ENCODE measurements around the gene TTC38.
A peak's percentile ranks its signal among the peaks of the same experiment; 100 is the strongest.
"Not testable (repeated sequence)": the region's sequence is repeated elsewhere in the genome, so short reads cannot be mapped to it uniquely, and the experiment has no call there.

TTC38 gene

GRCh38 chr22:46247443-46247975, 20.3 kb upstream of the TTC38 start:
- Histone ChIP-seq H3K4me1 (ENCODE audit: control insufficient read depth, low read depth, low read length) (peaks cover 4% of the 10 kb centered on the region), H3K4me3 (ENCODE audit: low read length) (no peak overlapping the region), H3K27ac (ENCODE audit: low read length) (no peak overlapping the region), H3K9me3 (ENCODE audit: control insufficient read depth, low read depth, low read length) (no peaks in the 10 kb centered on the region), H3K27me3 (ENCODE audit: control insufficient read depth, insufficient read depth, low read length) (peaks cover 14% of the 10 kb centered on the region), H3K36me3 (ENCODE audit: control insufficient read depth, low read depth, low read length) (no peaks in the 10 kb centered on the region), H3K9ac (ENCODE audit: low read length) (no peak overlapping the region)

GRCh38 chr22:46250035-46250782, 17.6 kb upstream of the TTC38 start, which contains the start of gene CDPF1:
Gene CDPF1, minus strand, starts transcription at chr22:46250293. Its CDS starts 2,009 bp downstream, at chr22:46248284.
- peaks cover 4% of the 10 kb centered on the region for H3K4me1 ChIP-seq (ENCODE audit: control insufficient read depth, low read depth, low read length)
- no peaks in the 10 kb centered on the region for H3K9me3 ChIP-seq (ENCODE audit: control insufficient read depth, low read depth, low read length)
- H3K27ac ChIP-seq (ENCODE audit: low read length) = no peak within 1 kb of the TSS
- H3K9ac ChIP-seq (ENCODE audit: low read length) = peak within 1 kb of the TSS; percentile 50
- peaks cover 14% of the 10 kb centered on the region for H3K27me3 ChIP-seq (ENCODE audit: control insufficient read depth, insufficient read depth, low read length)
- H3K36me3 ChIP-seq (ENCODE audit: control insufficient read depth, low read depth, low read length) = no peaks in the 10 kb centered on the region
- peak within 1 kb of the TSS; percentile 69 for H3K4me3 ChIP-seq (ENCODE audit: low read length)

GRCh38 chr22:46250783-46251125, 17.1 kb upstream of the TTC38 start:
- peak overlapping the region; percentile 69 for H3K4me3 ChIP-seq (ENCODE audit: low read length)
- H3K9me3 ChIP-seq (ENCODE audit: control insufficient read depth, low read depth, low read length) = no peaks in the 10 kb centered on the region
- peaks cover 14% of the 10 kb centered on the region for H3K27me3 ChIP-seq (ENCODE audit: control insufficient read depth, insufficient read depth, low read length)
- H3K27ac ChIP-seq (ENCODE audit: low read length) = no peak overlapping the region
- peak overlapping the region; percentile 50 for H3K9ac ChIP-seq (ENCODE audit: low read length)
- no peaks in the 10 kb centered on the region for H3K36me3 ChIP-seq (ENCODE audit: control insufficient read depth, low read depth, low read length)
- peaks cover 4% of the 10 kb centered on the region for H3K4me1 ChIP-seq (ENCODE audit: control insufficient read depth, low read depth, low read length)

- Histone ChIP-seq H3K4me1 (ENCODE audit: control insufficient read depth, low read depth, low read length) (peaks cover 4% of the 10 kb centered on the region), H3K27ac (ENCODE audit: low read length) (no peak overlapping the region), H3K9ac (ENCODE audit: low read length) (peak overlapping the region; percentile 50), H3K9me3 (ENCODE audit: control insufficient read depth, low read depth, low read length) (no peaks in the 10 kb centered on the region), H3K27me3 (ENCODE audit: control insufficient read depth, insufficient read depth, low read length) (peaks cover 14% of the 10 kb centered on the region), H3K4me3 (ENCODE audit: low read length) (peak overlapping the region; percentile 69), H3K36me3 (ENCODE audit: control insufficient read depth, low read depth, low read length) (no peaks in the 10 kb centered on the region)
Measured at GRCh38 chr22:46251266-46251665, 16.5 kb upstream of the TTC38 start.

GRCh38 chr22:46251816-46252380, 15.9 kb upstream of the TTC38 start:
- H3K9me3 ChIP-seq (ENCODE audit: control insufficient read depth, low read depth, low read length) = no peaks in the 10 kb centered on the region
- H3K4me1 ChIP-seq (ENCODE audit: control insufficient read depth, low read depth, low read length) = peaks cover 4% of the 10 kb centered on the region
- H3K27ac ChIP-seq (ENCODE audit: low read length) = no peak overlapping the region
- H3K4me3 ChIP-seq (ENCODE audit: low read length) = no peak overlapping the region
- peaks cover 14% of the 10 kb centered on the region for H3K27me3 ChIP-seq (ENCODE audit: control insufficient read depth, insufficient read depth, low read length)
- no peak overlapping the region for H3K9ac ChIP-seq (ENCODE audit: low read length)
- H3K36me3 ChIP-seq (ENCODE audit: control insufficient read depth, low read depth, low read length) = no peaks in the 10 kb centered on the region

- no peak overlapping the region for H3K27ac ChIP-seq (ENCODE audit: low read length)
Measured at GRCh38 chr22:46256358-46256958, 11.3 kb upstream of the TTC38 start.

GRCh38 chr22:46259374-46259773, 8.4 kb upstream of the TTC38 start:
- Histone ChIP-seq H3K9me3 (ENCODE audit: control insufficient read depth, low read depth, low read length) (no peaks in the 10 kb centered on the region), H3K36me3 (ENCODE audit: control insufficient read depth, low read depth, low read length) (no peaks in the 10 kb centered on the region), H3K27me3 (ENCODE audit: control insufficient read depth, insufficient read depth, low read length) (peaks cover 56% of the 10 kb centered on the region)

More at GRCh38 chr22:46256358-46256958, 11.3 kb upstream of the TTC38 start:
- H3K4me1 ChIP-seq (ENCODE audit: control insufficient read depth, low read depth, low read length) = no peaks in the 10 kb centered on the region
- no peaks in the 10 kb centered on the region for H3K36me3 ChIP-seq (ENCODE audit: control insufficient read depth, low read depth, low read length)
- no peaks in the 10 kb centered on the region for H3K9me3 ChIP-seq (ENCODE audit: control insufficient read depth, low read depth, low read length)
- no peak overlapping the region for H3K4me3 ChIP-seq (ENCODE audit: low read length)
- peaks cover 35% of the 10 kb centered on the region for H3K27me3 ChIP-seq (ENCODE audit: control insufficient read depth, insufficient read depth, low read length)
- no peak overlapping the region for H3K9ac ChIP-seq (ENCODE audit: low read length)

GRCh38 chr22:46260038-46260437, 7.8 kb upstream of the TTC38 start:
- Histone ChIP-seq H3K27me3 (ENCODE audit: control insufficient read depth, insufficient read depth, low read length) (peaks cover 59% of the 10 kb centered on the region), H3K36me3 (ENCODE audit: control insufficient read depth, low read depth, low read length) (no peaks in the 10 kb centered on the region), H3K4me3 (ENCODE audit: low read length) (no peak overlapping the region), H3K27ac (ENCODE audit: low read length) (no peak overlapping the region), H3K9ac (ENCODE audit: low read length) (no peak overlapping the region), H3K9me3 (ENCODE audit: control insufficient read depth, low read depth, low read length) (no peaks in the 10 kb centered on the region), H3K4me1 (ENCODE audit: control insufficient read depth, low read depth, low read length) (no peaks in the 10 kb centered on the region)

More at GRCh38 chr22:46259374-46259773, 8.4 kb upstream of the TTC38 start:
- no peak overlapping the region for H3K9ac ChIP-seq (ENCODE audit: low read length)
- no peak overlapping the region for H3K4me3 ChIP-seq (ENCODE audit: low read length)
- H3K27ac ChIP-seq (ENCODE audit: low read length) = no peak overlapping the region
- H3K4me1 ChIP-seq (ENCODE audit: control insufficient read depth, low read depth, low read length) = no peaks in the 10 kb centered on the region

- Histone ChIP-seq H3K27me3 (ENCODE audit: control insufficient read depth, insufficient read depth, low read length) (peaks cover 73% of the 10 kb centered on the region), H3K9ac (ENCODE audit: low read length) (no peak overlapping the region), H3K4me3 (ENCODE audit: low read length) (no peak overlapping the region), H3K27ac (ENCODE audit: low read length) (no peak overlapping the region), H3K9me3 (ENCODE audit: control insufficient read depth, low read depth, low read length) (no peaks in the 10 kb centered on the region), H3K4me1 (ENCODE audit: control insufficient read depth, low read depth, low read length) (no peaks in the 10 kb centered on the region), H3K36me3 (ENCODE audit: control insufficient read depth, low read depth, low read length) (no peaks in the 10 kb centered on the region)
Measured at GRCh38 chr22:46262449-46263215, 5.2 kb upstream of the TTC38 start.

- no peaks in the 10 kb centered on the region for H3K4me1 ChIP-seq (ENCODE audit: control insufficient read depth, low read depth, low read length)
- no peak within 1 kb of the TSS for H3K9ac ChIP-seq (ENCODE audit: low read length)
- no peaks in the 10 kb centered on the region for H3K36me3 ChIP-seq (ENCODE audit: control insufficient read depth, low read depth, low read length)
- H3K27me3 ChIP-seq (ENCODE audit: control insufficient read depth, insufficient read depth, low read length) = peaks cover 73% of the 10 kb centered on the region
- no peaks in the 10 kb centered on the region for H3K9me3 ChIP-seq (ENCODE audit: control insufficient read depth, low read depth, low read length)
- H3K27ac ChIP-seq (ENCODE audit: low read length) = no peak within 1 kb of the TSS
- no peak within 1 kb of the TSS for H3K4me3 ChIP-seq (ENCODE audit: low read length)
Measured at GRCh38 chr22:46263216-46263590, 4.6 kb upstream of the TTC38 start, which contains the start of gene PKDREJ. Gene PKDREJ, minus strand, starts transcription at chr22:46263343. Its CDS starts 21 bp downstream, at chr22:46263322.

GRCh38 chr22:46264520-46264919, 3.3 kb upstream of the TTC38 start:
- not testable (repeated sequence) for H3K4me3 ChIP-seq (ENCODE audit: low read length); H3K4me1 ChIP-seq (ENCODE audit: control insufficient read depth, low read depth, low read length); H3K9ac ChIP-seq (ENCODE audit: low read length); H3K27ac ChIP-seq (ENCODE audit: low read length); H3K9me3 ChIP-seq (ENCODE audit: control insufficient read depth, low read depth, low read length); H3K36me3 ChIP-seq (ENCODE audit: control insufficient read depth, low read depth, low read length)
- peaks cover 62% of the 10 kb centered on the region for H3K27me3 ChIP-seq (ENCODE audit: control insufficient read depth, insufficient read depth, low read length)

Data from iPS-18a (cell line).